A673 (cell line): Measurements from ENCODE around the gene DACH2. TPM values are rescaled to one million over a fixed set of nuclear protein-coding genes. Genes with fewer than 3 reads are reported as not detected.

Source experiments
- BruUV-seq: library from RNA; stranded (reverse); fragments of 400-500 nt; replicated peaks from 2 replicates; lab custom pipeline; 2021; lab: Mats Ljungman, UMichigan
- CTCF ChIA-PET: fragments of 300-600 bp; sonication (Branson Sonifier 250); formaldehyde crosslinking; loops from one replicate; lab custom pipeline; 2022; ENCODE audit warnings: antibody characterized with exemption; lab: Charles Lee
- POLR2A ChIA-PET: fragments of 300-600 bp; sonication (Branson Sonifier 250); formaldehyde crosslinking; loops from one replicate; lab custom pipeline; 2022; ENCODE audit warnings: antibody characterized with exemption; ENCODE audit not compliant: low non-redundant PET; lab: Charles Lee
- DNase-seq: peaks from one replicate; pipeline ENCODE4 v3.0.0-alpha.2; 2015; ENCODE audit warnings: low spot score
- H3K27ac ChIP-seq: fragments of 200-600 bp; sonication (generic); 2 replicates; pipeline ENCODE4 v1.5.1; 2016; ENCODE audit warnings: mixed run types, low read depth, mild to moderate bottlenecking, mixed read lengths, antibody characterized with exemption, low read length; ENCODE audit not compliant: poor library complexity, severe bottlenecking
- H3K27me3 ChIP-seq: fragments of 200-600 bp; sonication (generic); replicated peaks from 2 replicates; pipeline ENCODE4 v1.6.1; 2017; ENCODE audit warnings: mixed run types, low read depth, mild to moderate bottlenecking, mixed read lengths, antibody characterized with exemption, low read length; ENCODE audit not compliant: insufficient read depth, poor library complexity
- H3K36me3 ChIP-seq: fragments of 200-600 bp; sonication (generic); 2 replicates; pipeline ENCODE4 v1.6.1; 2016; ENCODE audit warnings: mixed run types, mild to moderate bottlenecking, mixed read lengths, antibody characterized with exemption, low read length; ENCODE audit not compliant: insufficient read depth, poor library complexity, severe bottlenecking
- H3K4me1 ChIP-seq: fragments of 200-600 bp; sonication (generic); 2 replicates; pipeline ENCODE4 v1.6.1; 2017; ENCODE audit warnings: mixed run types, mild to moderate bottlenecking, mixed read lengths, antibody characterized with exemption, low read length; ENCODE audit not compliant: insufficient read depth, poor library complexity, severe bottlenecking
- H3K4me3 ChIP-seq: fragments of 200-600 bp; sonication (generic); 2 replicates; pipeline ENCODE4 v1.5.1; 2016; ENCODE audit warnings: low read depth, mixed run types, mild to moderate bottlenecking, mixed read lengths, low read length; ENCODE audit not compliant: poor library complexity, severe bottlenecking
- H3K9me3 ChIP-seq: fragments of 200-600 bp; sonication (generic); 2 replicates; pipeline ENCODE4 v1.6.1; 2016; ENCODE audit warnings: mixed run types, low read depth, mild to moderate bottlenecking, mixed read lengths, antibody characterized with exemption, low read length; ENCODE audit not compliant: poor library complexity, severe bottlenecking
- CTCF ChIP-seq: fragments of 300-800, 200-600 bp; sonication (generic); conservative IDR thresholded peaks from 2 replicates; pipeline ENCODE4 v1.5.1; 2017; ENCODE audit warnings: low read depth, mild to moderate bottlenecking, antibody characterized with exemption, low read length, moderate library complexity, mixed read lengths
- EZH2 ChIP-seq: fragments of 200-600 bp; sonication (generic); IDR thresholded peaks from 2 replicates; pipeline ENCODE4 v1.6.1; 2017; ENCODE audit warnings: borderline replicate concordance, low read depth, mild to moderate bottlenecking, mixed read lengths, antibody characterized with exemption, low read length; ENCODE audit not compliant: poor library complexity, severe bottlenecking
- intact Hi-C: fragments of 100-400 bp; cut with micrococcal nuclease; formaldehyde crosslinking; loops from one replicate; pipeline ENCODE4 v1.10.0; 2022; ENCODE audit not compliant: unreplicated experiment
- total RNA-seq: library from RNA; stranded (reverse); gene quantifications from 2 replicates; pipeline ENCODE4 v1.2.3, GENCODE V29; 2021

The DACH2 gene
- total RNA-seq, 1 experiment from 2014 or later, result not detected

GRCh38 chrX:86104526-86104925 lies 43.7 kb upstream of the DACH2 start:
- no peak for DNase-seq
- no peak overlapping the region for H3K4me3 ChIP-seq
- CTCF ChIA-PET, result no interaction called here
- TF ChIP-seq CTCF (no peak), EZH2 (no peak)
- H3K36me3 ChIP-seq, result no peaks in the 10 kb centered on the region
- POLR2A ChIA-PET, result no interaction called here
- no peaks in the 10 kb centered on the region for H3K9me3 ChIP-seq
- no TSS peak for BruUV-seq
- no peak overlapping the region for H3K27ac ChIP-seq
- no peaks in the 10 kb centered on the region for H3K27me3 ChIP-seq
- intact Hi-C loops, result no loop called here
- no peaks in the 10 kb centered on the region for H3K4me1 ChIP-seq

GRCh38 chrX:86121916-86122315 lies 26.3 kb upstream of the DACH2 start:
- TF ChIP-seq EZH2, result no peak
- TF ChIP-seq CTCF, result no peak
- BruUV-seq, result no TSS peak
- Histone ChIP-seq H3K4me3 (no peak overlapping the region), H3K9me3 (no peaks in the 10 kb centered on the region), H3K4me1 (no peaks in the 10 kb centered on the region), H3K36me3 (no peaks in the 10 kb centered on the region), H3K27me3 (no peaks in the 10 kb centered on the region), H3K27ac (no peak overlapping the region)
- ChIA-PET CTCF (no interaction called here), POLR2A (no interaction called here)
- no peak for DNase-seq
- intact Hi-C loops, result no loop called here

GRCh38 chrX:86133761-86134160 lies 14.5 kb upstream of the DACH2 start:
- Histone ChIP-seq H3K27me3 (no peaks in the 10 kb centered on the region), H3K27ac (no peak overlapping the region), H3K9me3 (no peaks in the 10 kb centered on the region), H3K4me1 (no peaks in the 10 kb centered on the region), H3K4me3 (no peak overlapping the region), H3K36me3 (no peaks in the 10 kb centered on the region)
- intact Hi-C loops, result loop anchor here (5.0 kb wide), 2 partner anchors 814 to 1164 kb away; no protein-coding TSS in a partner anchor
- peak; percentile 72 for TF ChIP-seq CTCF
- TF ChIP-seq EZH2, result no peak
- ChIA-PET POLR2A (no interaction called here), CTCF (no interaction called here)
- peak; percentile 39 for DNase-seq
- no TSS peak for BruUV-seq
